HG02970 (cell line): ENCODE results near the gene ZGRF1.
"Not testable (repeated sequence)": the region's sequence is repeated elsewhere in the genome, so short reads cannot be mapped to it uniquely, and the experiment has no call there.

ENCODE experiments used
- ATAC-seq: cut with Tn5 transposase; IDR thresholded peaks from one replicate; pipeline ENCODE4 v1.9.1; 2021; ENCODE audit warnings: mild to moderate bottlenecking, moderate library complexity, moderate number of reproducible peaks; ENCODE audit not compliant: unreplicated experiment, low FRiP score

ZGRF1 gene

GRCh38 chr4:112636688-112637551 is at the start of gene ZGRF1, which contains the start of gene LARP7:
Gene ZGRF1, minus strand, starts transcription at chr4:112636909. Its CDS starts 3,733 bp downstream, at chr4:112633176.
Gene LARP7, plus strand, starts transcription at chr4:112637143. Its CDS starts 7,527 bp downstream, at chr4:112644670.
- ATAC-seq = peak; percentile 94

- no peak for ATAC-seq
Measured at GRCh38 chr4:112680996-112681395, 44.3 kb upstream of the ZGRF1 start.

GRCh38 chr4:112677519-112678091 is 40.9 kb upstream of the ZGRF1 start:
- no peak for ATAC-seq

- ATAC-seq = no peak
Measured at GRCh38 chr4:112674376-112674775, 37.7 kb upstream of the ZGRF1 start.

- no peak for ATAC-seq
Measured at GRCh38 chr4:112673686-112674085, 37.0 kb upstream of the ZGRF1 start.

- ATAC-seq = no peak
Measured at GRCh38 chr4:112673076-112673475, 36.4 kb upstream of the ZGRF1 start.

GRCh38 chr4:112668131-112668530 is 31.4 kb upstream of the ZGRF1 start:
- ATAC-seq = no peak

GRCh38 chr4:112664611-112665010 is 27.9 kb upstream of the ZGRF1 start:
- no peak for ATAC-seq

GRCh38 chr4:112656115-112656514 is 19.4 kb upstream of the ZGRF1 start:
- not testable (repeated sequence) for ATAC-seq

- ATAC-seq = no peak
Measured at GRCh38 chr4:112655270-112655669, 18.6 kb upstream of the ZGRF1 start.

- no peak for ATAC-seq
Measured at GRCh38 chr4:112652216-112652615, 15.5 kb upstream of the ZGRF1 start.

GRCh38 chr4:112651641-112652040 is 14.9 kb upstream of the ZGRF1 start:
- no peak for ATAC-seq

GRCh38 chr4:112650332-112650731 is 13.6 kb upstream of the ZGRF1 start:
- no peak for ATAC-seq

- ATAC-seq = no peak
Measured at GRCh38 chr4:112649055-112649408, 12.3 kb upstream of the ZGRF1 start.

GRCh38 chr4:112648263-112649054 is 11.8 kb upstream of the ZGRF1 start:
- ATAC-seq = no peak

GRCh38 chr4:112647785-112648184 is 11.1 kb upstream of the ZGRF1 start:
- no peak for ATAC-seq

GRCh38 chr4:112646632-112647537 is 10.2 kb upstream of the ZGRF1 start:
- no peak for ATAC-seq

GRCh38 chr4:112645541-112646329 is 9.0 kb upstream of the ZGRF1 start:
- no peak for ATAC-seq
